Hematopoietic multipotent progenitor cell (in vitro differentiated cells): ENCODE results near the gene SNX6. TPM values are rescaled to one million over a fixed set of nuclear protein-coding genes. Genes with fewer than 3 reads are reported as not detected.
"Not testable (repeated sequence)": the region's sequence is repeated elsewhere in the genome, so short reads cannot be mapped to it uniquely, and the experiment has no call there.

Source experiments
- DNase-seq, 3 donors: peaks; one replicate each; pipeline ENCODE4 v3.0.0-alpha.2; 2011 to 2015; ENCODE audit warnings: low read depth in 2 of 3, low spot score in 2 of 3
- total RNA-seq: library from RNA; depleted of rRNA; stranded (reverse); fragments of >200 nt; gene quantifications from one replicate; pipeline ENCODE4 v1.2.3, GENCODE V29; 2012

SNX6 gene
- total RNA-seq, 1 donor: 25.0 TPM

DNA sequence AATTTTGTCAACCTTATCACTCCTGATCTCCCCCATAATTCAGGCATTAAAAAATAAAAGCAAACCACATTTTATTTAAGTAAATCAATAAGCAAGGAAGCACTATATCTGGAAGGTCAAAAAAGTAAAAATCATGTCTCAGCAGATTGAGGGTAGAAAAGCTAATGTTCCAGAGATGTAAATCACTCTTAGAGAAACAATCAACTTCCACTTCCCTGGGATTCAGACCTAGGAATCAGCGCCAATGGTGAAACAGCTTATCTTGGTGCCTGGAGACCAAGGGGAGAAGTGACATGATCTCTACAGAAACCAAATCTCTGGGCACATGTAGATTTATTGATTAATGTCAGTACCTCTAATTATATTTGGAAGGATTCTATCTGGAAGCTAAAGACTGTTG lies 10.9 kb upstream of the SNX6 start:
- no peak for DNase-seq

DNA sequence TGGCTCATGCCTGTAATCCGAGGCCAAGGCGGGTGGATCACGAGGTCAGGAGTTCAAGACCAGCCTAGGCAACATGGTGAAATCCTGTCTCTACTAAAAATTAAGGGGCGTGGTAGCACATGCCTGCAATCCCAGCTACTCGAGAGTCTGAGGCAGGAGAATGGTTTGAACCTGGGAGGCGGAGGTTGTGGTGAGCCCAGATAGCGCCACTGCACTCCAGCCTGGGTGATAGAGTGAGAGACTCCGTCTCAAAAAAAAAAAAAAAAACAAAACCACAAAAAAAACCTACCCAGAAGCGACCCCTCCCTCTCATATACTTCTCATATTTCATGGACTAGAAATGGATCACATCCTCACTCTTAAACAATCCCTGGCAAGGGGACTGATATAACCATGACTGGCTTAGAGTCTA lies 4.4 kb upstream of the SNX6 start:
- DNase-seq: not testable (repeated sequence)

DNA sequence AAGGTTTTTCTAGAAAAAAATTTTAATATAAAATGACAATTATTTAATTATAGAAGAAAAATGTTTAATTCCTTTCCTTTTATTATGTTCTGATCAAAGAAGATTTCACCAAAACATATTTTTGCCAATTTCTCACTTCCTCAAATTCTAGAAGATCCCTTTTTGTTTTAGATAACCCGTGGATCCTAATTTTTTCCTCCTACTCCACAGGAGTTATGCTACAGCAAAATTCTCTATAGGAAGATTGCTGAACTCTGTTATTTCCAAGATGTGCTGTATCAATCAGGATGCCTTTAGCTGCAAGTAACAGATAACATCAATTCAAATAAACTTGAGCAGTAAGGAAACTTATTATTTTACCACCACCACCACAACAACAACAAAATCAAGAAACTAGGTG lies 3.8 kb upstream of the SNX6 start:
- no peak for DNase-seq

DNA sequence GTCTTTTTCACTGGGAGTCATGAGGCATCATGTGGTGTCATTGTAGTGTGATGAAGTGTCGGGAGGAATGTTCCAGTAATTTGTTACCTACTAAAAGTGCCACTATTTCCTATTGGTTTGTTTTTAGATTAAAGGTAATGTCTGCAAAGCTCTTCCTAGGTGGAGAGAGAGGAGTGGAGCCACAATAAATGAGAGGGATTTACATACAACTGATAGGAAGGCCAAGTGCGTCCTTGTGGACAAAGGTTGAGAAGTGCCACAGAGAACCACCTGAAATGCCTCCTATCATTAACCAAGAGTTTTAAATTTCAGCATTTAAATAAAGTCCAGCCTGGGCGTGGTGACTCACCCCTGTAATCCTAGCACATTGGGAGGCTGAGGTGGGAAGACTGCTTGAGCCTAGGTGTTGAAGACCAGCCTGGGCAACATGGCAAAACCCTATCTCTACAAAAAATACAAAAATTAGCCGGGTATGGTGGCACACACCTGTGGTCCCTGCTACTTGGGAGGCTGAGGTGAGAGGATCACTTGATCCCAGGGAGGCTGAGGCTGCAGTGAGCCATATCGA lies 2.5 kb upstream of the SNX6 start:
- no peak for DNase-seq

- DNase-seq: no peak
Measured at GRCh38 chr14:34629344-34629656, 648 bp downstream of the SNX6 start.

DNA sequence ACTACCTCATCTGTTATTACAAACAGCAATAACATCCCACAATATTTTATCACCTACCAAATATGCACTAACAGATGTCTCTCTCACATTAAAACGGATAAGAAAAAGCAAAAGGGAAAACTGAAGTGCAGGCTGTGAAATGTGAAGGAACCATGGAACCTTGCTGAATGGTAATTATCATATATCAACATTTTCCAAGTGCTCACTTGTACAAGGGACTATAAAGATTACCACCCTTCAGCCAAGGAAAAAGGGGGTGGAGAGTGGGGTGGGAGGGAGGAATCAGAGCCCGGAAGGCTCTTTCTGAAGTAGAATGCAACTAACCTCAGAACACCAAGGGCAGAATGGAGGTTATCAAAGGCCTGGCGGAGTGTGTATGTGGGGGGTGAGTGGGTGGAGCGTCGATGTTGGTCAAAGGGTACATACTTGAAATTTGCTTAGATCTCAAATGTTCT lies 1.2 kb downstream of the SNX6 start:
- DNase-seq: no peak

GRCh38 chr14:34623506-34623905 lies 6.4 kb downstream of the SNX6 start:
- no peak for DNase-seq

DNA sequence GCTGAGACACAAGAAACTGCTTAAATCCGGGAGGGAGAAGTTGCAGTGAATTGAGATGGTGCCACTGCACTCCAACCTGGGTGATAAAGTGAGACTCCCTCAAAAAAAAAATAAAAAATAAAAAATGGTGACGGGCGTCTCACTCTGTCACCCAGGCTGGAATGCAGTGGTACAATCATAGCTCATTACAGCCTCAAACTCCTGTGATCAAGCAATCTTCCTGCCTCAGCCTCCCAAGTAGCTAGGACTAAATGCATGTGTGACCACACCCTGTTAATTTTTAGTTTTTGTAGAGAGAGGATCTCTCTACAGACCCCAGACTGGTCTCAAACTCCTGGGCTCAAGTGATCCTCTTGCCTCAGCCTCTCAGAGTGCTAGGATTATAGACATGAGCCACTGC lies 9.1 kb downstream of the SNX6 start:
- no peak for DNase-seq

DNA sequence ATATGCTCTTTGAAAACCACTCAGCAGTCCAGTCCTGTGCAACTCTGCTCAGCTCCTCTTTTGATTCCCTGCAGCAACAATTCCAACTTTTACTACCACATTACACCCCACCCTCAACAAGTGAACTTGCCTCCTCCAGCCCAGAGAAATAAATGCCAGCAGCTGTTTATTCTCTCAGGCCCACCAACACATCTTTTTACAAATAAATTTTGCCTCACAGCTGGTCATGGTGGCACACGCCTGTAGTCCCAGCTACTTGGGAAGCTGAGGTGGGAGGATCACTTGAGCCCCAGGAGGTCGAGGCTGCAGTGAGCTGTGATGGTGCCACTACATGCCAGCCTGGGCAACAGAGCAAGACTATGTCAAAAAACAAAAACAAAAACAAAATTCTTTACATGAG lies 9.8 kb downstream of the SNX6 start:
- DNase-seq: no peak

GRCh38 chr14:34619471-34619870 lies 10.5 kb downstream of the SNX6 start:
- no peak for DNase-seq

GRCh38 chr14:34616360-34616759 lies 13.6 kb downstream of the SNX6 start:
- DNase-seq: no peak

GRCh38 chr14:34615507-34615906 lies 14.4 kb downstream of the SNX6 start:
- DNase-seq: no peak

GRCh38 chr14:34614638-34615037 lies 15.3 kb downstream of the SNX6 start:
- DNase-seq: no peak

GRCh38 chr14:34610101-34610500 lies 19.8 kb downstream of the SNX6 start:
- DNase-seq: no peak

DNA sequence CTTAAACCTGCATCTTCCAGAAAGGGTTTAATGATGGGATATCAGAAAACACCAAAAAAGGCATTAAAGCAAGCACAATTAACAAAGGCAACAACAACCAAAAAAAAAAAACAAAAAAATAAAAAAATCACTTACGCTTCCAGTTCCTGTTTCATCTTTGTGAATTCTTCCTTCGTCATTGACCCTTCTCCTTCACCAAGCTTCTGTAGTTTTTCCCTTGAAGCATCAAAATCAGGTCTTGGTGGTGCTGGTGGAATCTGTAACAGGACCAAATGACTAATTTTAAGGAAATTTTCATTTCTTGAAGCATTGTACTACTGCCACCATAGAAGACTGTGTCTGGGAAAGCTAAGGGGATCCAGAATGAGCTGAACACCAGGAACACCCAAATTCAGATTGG lies 24.5 kb downstream of the SNX6 start:
- DNase-seq: no peak

GRCh38 chr14:34604995-34605394 lies 25.0 kb downstream of the SNX6 start:
- peak in 1 of 3 donors; percentile 8 for DNase-seq

- DNase-seq: no peak
Measured at GRCh38 chr14:34596891-34597290, 33.1 kb downstream of the SNX6 start.

- DNase-seq: no peak
Measured at GRCh38 chr14:34593740-34594375, 36.1 kb downstream of the SNX6 start.

DNA sequence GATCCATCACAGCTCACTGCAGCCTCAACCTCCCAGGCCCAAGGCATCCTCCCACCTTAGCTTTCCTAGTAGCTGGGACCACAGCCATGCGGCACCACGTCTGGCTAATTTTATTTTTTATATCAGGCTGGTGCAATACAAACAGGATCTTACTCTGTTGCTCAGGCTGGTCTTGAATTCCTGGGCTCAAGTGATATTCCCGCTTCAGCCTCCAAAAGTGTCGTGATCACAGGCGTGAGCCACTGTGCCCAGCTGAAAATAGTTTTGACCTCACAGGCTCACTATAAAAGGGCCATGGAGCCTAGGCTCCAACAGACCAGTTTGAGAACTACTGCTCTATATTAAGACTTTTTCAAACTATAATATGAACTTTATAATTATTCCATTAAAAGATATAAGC lies 37.3 kb downstream of the SNX6 start:
- DNase-seq: no peak

GRCh38 chr14:34583525-34583924 lies 46.4 kb downstream of the SNX6 start:
- DNase-seq: no peak

- DNase-seq: no peak
Measured at GRCh38 chr14:34582117-34582680, 47.7 kb downstream of the SNX6 start.

- DNase-seq: no peak
Measured at GRCh38 chr14:34580381-34580780, 49.6 kb downstream of the SNX6 start.

DNA sequence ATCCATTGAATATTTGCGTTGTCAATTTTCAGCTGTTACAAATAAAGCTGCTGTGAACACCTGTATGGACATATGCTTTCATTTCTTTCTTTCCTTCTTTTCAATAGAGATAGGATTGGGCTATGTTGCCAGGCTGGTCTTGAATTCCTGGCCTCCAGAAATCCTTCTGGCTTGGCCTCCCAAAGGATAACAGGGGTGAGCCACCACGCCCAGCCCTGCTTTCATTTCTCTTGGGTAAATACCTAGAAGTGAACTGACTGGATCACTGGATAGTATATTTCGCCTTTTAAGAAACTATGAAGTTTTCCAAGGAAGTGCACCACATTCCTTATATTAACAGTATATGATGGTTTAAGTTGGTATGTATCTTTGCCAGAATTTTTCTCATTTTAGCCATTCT lies 58.2 kb downstream of the SNX6 start:
- DNase-seq: no peak
